IPS DF 19.7 (cell line): Measurements from ENCODE around the gene PLG.
A peak's percentile ranks its signal among the peaks of the same experiment; 100 is the strongest.
"Not testable (repeated sequence)": the region's sequence is repeated elsewhere in the genome, so short reads cannot be mapped to it uniquely, and the experiment has no call there.

Experiments
- DNase-seq: peaks from one replicate; pipeline ENCODE4 v3.0.0-alpha.2; 2013; ENCODE audit warnings: low read depth, low spot score

Gene PLG

DNA sequence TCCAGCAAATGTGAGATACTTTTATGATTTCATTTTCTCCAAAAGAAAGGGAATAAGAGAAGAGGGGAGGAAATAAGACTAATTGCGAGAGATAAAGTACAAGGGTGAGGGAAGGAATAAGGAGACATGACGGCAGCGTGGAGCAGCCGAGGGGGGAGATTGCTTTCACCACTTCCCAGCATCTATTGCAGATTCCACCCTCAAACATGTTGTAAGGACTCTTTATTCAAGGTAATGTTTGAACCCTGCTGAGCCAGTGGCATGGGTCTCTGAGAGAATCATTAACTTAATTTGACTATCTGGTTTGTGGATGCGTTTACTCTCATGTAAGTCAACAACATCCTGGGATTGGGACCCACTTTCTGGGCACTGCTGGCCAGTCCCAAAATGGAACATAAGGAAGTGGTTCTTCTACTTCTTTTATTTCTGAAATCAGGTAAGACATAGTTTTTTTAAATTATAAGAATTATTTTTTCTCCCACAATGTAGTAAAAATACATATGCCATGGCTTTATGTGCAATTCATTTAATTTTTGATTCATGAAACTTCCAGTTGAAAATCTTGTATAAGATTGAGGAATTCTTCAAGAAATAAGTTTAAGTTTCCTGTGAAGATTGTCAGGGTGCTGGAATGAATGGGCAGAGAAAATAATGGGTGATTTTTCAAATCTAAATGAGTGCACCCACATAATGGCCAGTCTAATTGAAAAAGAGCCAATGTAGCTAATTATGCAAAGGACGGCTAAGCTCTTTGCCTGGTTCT lies at the start of gene PLG:
TSS of gene PLG (plus strand) at position 327 of the 763 bp plus-strand sequence. CDS start at position 388, 61 bp downstream.
- not testable (repeated sequence) for DNase-seq

DNA sequence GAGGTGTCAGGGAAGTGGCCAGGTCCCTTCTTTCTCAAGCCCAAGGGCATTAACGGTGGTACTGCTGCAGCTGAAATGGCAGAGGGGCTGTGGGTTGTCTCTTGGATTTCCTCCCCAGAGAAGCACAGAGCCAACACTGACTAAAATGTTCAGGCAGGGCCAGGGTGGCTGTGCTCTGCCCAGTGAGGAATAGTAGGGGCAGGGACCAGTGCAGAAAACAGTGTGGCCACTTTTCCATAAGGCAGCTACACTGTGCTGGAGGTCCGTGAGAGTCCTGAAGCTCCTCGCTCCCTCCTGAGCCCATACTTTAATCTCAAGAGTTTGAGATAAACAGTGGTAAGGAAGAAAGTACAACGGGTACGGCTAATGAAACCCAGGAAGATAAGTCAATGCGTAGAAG lies 42.5 kb upstream of the PLG start:
- DNase-seq, result no peak

DNA sequence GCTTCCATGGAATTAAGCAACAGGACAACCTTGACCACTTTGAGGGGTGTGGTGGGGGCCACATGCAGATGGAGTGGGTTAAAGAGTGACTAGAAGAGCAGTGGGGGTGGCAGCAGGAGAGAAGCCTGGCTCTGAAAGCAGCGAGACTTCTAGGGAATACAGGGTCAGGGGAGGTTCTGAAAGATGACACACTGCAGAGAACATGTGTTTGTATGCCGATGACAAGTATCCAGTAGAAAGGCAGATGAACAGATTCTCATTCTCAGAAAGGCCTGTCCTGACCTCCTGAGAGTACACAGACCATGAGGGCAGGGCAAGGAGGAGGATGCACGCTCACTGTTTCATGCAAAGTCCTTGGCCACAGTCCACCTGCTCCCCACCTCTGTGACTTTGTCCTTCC lies 40.8 kb upstream of the PLG start:
- no peak for DNase-seq

DNA sequence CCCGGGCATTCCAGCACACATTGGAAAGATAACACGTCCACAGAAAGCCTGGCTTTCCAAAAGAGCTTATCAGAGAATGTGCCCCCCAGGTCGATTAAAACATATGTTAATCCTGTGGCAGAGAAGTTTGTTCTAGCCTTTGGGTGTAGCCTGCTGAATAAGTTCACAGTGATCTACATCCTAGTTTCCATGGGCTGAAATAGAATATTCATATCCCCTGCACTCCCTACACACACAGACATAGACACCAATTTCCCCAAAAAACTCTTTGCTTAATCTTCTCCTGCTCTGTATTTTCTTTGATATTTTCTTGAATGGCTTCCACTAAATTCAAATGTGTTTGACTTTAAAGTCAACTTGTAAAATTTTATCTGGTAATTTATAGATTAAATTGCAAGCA lies 39.6 kb upstream of the PLG start:
- DNase-seq, result no peak

DNA sequence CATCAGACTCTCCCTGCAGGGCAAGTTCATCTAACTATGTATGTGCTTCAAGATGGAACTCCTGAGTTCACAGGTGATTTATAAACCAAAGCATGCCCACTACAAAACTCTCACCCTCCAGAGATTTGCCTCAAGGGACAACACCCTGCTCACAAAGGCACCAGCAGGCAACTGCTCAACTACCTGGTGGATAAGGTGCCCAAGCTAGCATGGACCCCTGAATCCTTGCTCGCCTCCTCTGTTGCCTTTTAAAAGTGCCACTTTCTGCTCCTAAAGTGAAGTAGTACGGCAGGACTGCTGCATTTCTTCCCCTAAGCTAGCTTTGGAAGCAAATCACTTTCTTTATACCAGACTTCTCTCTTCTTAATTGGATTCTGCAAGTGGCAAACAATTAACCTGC lies 39.2 kb upstream of the PLG start:
- no peak for DNase-seq

DNA sequence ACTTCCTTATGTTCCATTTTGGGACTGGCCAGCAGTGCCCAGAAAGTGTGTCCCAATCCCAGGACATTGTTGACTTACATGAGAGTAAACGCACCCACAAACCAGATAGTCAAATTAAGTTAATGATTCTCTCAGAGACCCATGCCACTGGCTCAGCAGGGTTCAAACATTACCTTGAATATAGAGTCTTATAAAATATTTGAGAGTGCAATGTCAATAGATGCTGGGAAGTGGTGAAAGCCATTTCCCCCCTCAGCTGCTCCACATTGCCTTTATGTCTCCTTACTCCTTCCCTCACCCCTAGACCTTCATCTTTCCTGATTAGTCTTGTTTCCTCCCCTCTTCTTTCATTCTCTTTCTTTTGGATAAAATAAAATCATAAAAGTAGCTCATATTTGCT lies 37.8 kb upstream of the PLG start, which contains the start of gene LPA:
TSS of gene LPA (minus strand) at position 78 of the 400 bp plus-strand sequence. CDS start at position 17, 61 bp downstream.
- DNase-seq, result not testable (repeated sequence)

DNA sequence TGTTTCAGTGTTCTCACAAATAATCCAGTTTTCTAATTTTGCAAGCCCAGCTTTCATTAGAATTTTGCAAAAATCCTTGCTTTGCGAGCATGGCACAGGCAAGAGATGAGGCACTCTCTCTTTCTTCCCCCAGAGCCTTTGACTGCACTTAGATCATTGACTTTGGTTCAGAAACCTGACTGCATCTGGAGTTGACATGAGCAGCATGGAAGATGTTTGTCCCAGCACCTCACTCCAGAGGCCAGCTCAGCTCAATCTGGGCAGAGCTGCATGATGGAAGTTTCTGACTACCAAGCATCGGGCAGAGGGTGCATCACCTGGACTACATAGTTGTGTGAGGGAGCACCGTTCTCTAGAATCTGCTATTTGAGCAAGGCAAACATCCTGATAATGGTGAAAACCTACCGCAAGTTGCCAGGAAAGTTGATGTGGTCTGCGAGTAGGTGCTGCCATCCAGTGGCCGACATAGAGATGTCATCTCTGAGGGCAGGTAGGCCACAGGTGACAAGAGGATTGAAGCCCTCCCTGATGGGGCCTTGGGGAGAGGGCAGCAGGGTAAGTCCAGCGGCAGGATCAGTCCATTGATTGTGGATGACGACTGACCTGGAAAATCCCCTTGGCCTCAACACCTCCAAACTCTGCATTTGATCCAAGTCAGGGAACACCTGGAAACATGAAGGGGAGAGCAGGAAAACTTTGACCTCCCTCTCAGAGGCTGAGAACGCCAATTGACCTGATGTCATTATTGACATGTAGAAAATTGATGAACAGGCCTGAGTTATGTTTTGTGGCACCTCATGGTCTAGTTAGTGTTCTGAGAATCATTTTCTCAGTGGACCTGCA lies 34.2 kb upstream of the PLG start:
- peak; percentile 25 for DNase-seq

DNA sequence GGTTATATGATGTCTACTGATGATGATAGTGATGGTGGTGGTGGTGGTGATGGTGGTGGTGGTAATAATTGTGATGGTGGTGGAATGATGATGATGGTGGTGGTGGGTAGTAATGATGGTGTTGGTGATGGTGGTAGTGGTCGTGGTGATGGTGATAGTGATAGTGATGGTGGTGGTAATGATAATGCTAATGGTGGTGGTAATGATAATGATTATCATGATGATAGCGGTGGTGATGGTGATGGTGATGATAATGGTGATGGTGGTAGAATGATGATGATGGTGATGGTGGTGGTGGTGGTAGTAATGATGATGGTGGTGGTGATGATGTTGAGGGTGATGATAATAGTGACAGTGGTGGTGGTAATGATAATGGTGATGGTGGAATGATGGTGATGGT lies 33.5 kb upstream of the PLG start:
- DNase-seq, result no peak

DNA sequence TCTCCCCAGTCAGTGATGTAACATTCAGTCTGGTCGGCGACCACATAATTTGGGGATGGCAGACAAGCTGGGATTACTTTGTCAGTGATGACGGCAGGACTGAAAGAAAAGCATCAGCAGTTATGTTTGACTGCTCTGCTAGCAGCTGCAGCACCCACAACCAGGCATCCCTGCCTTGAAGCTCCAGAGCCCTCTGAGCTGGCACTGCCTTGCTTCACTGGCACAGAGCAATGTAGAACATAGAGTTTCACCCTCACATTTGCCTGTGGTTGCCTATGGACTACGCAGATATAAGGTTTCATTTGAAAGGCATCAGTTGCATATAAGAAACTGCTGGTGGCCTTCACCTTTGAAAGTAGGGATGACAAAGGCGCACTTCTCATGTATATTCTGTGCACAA lies 25.6 kb upstream of the PLG start:
- not testable (repeated sequence) for DNase-seq

DNA sequence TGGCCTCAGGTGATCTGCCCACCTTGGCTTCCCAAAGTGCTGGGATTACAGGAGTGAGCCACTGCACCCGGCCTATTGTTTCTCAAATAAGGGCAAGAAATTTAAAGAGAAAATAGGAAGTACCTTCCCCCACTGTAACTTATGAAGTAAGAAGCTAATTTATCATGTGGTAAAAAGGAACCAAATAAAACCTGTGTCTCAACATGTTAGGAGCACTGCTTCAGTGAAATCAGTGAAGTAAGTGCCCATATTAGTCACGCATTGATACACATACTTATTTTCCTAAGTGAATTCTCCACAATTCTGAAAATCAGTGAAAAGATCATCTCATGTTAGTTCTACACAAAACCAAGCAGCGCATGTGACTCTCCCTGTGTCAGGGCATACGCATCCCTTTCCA lies 23.8 kb upstream of the PLG start:
- DNase-seq, result no peak

DNA sequence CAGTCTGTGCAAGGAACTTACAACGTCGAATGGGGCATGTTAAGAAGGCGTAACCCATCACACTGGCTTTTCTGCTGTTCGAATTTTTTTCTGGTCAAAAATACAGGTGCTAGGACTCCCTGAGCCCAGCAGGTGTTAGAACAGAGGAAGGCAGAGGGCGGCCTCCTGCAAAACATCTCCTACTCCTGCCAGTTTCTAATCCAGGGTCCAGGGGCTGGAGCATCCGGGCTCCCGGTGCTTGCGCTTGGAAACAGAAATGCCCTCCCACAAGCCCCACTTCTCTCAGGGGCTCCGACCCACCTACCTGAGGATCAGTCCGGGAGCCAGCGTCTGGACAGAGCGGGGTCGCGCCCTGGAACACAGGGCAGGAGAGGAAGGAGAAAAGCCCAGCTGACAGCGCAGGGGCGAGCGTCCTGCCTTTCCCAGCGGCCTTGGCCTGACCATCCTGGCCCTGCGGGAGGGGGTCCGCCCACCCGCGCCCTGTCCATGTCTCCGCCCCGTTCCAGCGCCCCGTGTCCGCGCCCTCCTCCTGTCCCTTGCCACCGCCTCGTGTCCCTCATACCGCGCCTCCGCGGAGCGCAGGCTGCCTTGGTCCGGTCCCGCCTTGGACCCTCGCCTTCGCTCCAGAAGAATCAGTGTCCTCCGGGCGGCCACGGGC lies 23.2 kb upstream of the PLG start:
- DNase-seq, result no peak

DNA sequence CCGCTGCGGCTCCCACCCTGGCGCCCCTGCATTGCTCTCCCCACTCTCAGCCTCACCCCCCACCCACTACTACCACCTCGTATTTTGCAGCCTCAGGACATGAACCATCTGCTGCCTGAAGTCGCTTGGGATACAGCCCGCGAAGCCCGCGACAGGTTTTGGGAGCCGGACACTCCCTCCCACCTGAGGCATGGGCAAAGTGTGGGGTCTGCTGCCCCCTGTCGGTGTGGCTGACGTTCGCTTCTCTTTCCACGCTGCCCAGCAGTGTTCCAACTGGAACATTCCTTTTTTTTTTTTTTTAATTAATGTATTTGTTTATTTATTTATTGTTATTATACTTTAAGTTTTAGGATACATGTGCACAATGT lies 22.7 kb upstream of the PLG start:
- DNase-seq, result peak; percentile 25

DNA sequence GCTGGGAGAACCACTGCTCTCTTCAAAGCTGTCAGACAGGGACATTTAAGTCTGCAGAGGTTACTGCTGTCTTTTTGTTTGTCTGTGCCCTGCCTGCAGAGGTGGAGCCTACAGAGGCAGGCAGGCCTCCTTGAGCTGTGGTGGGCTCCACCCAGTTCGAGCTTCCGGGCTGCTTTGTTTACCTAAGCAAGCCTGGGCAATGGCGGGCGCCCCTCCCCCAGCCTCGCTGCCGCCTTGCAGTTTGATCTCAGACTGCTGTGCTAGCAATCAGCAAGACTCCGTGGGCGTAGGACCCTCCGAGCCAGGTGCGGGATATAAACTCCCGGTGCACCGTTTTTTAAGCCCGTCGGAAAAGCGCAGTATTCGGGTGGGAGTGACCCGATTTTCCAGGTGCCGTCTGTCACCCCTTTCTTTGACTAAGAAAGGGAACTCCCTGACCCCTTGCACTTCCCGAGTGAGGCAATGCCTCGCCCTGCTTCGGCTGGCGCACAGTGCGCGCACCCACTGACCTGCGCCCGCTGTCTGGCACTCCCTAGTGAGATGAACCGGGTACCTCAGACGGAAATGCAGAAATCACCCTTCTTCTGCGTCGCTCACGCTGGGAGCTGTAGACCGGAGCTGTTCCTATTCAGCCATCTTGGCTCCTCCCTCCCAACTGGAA lies 16.8 kb upstream of the PLG start:
- not testable (repeated sequence) for DNase-seq

DNA sequence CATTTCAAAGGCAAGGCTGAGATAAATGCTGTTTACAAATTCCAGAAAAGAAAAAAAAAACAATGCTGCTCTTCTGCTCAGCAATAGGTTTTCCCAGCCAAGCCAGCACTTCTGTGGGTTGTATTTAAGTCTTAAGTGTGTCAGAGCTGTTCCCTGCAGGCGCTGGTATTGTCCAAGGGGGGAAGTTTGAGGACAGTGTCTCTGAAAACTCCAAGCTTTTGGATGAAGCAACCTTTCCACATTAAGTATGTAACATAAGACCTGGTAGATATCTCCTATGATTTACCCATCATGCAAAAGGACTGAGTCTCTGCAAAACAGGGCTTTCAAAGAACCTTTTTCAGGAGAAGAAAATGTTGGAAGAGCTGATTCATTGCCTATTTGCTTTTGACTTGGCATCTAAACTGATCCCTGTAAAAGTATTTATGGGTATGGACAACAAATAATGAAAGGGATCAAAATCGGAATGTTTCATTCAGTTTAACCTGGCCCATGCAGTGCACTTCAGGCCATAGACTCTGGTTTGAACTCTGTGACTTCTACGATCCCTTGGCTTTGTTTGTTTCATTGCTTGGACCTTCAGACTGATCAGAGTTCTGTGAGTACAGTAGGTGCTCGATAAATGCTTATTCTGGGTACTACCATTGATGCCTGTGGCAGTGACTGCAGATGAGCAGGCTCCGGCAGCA lies 16.1 kb upstream of the PLG start:
- DNase-seq, result no peak

DNA sequence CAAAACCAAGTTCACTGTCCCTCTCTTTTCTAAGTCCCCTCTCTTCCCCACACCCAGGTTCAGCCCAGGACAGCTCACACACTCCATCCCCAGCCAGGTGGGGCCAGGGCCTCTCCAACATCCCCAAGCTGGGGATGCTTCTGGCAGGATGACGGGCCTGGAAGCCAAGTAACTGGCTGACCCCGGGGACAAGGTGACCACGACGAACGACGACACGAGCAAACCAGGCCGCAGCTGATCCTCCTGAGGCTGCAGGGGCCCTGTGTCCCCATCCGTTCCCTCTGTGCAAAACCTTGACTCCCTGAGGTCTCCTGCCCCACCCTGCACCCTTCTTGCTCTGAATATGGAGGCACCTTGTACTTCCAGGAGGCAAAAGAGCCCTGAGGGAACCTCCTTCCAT lies 11.6 kb upstream of the PLG start:
- no peak for DNase-seq

DNA sequence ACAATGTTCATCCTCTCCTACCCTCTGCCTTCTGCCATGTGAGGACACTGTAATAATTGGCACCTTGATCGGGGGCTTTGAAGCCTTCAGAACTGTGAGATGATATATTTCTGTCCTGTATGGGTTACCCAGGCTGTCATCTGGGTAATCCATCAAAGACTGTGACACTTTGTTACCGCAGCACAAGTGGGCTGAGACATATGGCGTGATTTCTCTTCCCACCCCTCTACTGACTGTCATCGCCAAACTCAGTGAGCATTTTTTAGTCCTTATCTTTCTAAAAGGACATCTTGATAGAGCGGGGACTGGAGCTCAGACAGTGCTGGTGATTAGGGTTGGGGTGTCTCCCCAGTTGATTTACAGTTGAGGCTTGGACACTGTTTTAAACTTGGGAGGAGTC lies 10.4 kb upstream of the PLG start:
- DNase-seq, result no peak

DNA sequence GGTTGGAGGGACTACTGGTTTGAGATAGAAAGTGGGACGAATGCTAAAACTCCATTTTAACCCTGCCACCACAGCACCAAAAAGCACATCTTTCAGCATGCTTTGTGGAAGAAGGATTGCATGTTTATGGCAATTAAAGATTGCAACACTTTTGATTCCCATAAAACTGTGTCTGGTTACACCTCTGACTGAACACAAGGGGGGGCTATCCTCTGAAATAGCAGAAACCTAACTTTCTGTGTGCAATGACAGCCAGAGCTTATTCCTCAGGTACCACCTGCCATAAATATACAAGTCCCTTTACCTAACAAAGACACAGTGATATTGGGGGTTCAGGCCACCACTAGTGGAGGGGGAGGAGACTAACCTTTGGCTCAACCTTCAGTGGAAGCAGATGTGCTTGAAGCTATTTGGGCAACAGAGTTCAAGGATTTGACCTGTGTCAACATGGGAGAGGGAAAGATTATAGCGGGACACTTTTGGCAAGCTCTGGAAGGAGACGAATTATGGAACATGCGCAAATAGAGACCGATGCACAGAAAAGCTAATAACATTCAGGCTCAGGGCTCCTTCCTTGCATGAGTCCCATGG lies 9.6 kb upstream of the PLG start:
- DNase-seq, result no peak

DNA sequence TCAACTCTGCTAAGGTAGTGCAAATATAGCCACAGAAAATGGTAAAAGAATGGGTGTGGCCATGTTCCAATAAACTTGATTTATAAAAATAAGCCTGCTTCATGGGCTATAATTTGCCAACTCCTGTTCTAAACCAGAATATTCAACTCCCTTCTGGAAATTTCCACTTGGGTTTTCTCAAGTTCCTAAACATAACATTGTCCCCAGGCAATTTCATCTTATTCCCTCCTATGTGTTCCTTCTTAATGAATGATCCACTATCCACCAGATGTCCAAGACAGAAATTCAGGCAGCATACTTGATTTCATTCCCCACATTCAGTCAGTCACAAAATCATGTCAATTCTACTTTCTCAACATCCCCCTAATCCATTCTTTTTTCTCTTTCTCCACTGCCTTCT lies 7.0 kb upstream of the PLG start:
- not testable (repeated sequence) for DNase-seq

DNA sequence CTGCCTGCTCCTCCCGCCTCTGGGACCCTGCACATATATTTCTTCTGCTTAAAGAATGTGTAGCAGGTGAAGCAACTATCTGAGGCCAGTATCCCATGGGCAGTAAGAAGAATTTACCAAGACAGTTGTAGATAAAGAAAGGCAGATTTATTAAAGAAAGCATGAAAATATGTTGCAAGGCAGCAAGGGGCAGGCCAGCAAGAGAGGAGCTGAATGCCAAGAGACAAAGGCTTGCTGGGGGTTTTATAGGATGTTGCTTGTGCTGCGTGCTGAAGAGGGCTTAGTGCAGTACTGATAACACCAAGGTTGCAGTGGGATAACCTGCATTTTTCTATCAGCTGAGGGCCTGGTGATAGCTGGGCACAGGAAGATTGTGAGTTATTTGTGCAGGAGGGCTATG lies 6.4 kb upstream of the PLG start:
- DNase-seq, result not testable (repeated sequence)

DNA sequence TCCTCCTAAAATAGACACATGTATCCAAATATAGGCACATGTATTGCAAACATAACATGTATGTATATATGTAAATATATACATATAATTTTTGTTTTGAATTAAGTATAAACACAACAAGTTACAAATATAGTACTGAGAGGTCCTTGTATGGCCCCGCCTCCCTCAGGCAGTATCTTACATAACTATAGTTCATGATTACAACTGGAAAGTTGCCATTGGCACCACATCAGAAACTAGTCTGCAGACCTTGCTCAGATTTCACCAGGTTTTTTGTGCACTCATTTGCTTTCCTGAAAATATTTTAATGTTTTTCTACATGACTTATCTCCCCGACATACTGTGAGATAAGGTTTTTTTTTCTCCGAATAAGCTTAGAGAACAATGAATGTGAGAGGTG lies 5.2 kb upstream of the PLG start:
- not testable (repeated sequence) for DNase-seq

DNA sequence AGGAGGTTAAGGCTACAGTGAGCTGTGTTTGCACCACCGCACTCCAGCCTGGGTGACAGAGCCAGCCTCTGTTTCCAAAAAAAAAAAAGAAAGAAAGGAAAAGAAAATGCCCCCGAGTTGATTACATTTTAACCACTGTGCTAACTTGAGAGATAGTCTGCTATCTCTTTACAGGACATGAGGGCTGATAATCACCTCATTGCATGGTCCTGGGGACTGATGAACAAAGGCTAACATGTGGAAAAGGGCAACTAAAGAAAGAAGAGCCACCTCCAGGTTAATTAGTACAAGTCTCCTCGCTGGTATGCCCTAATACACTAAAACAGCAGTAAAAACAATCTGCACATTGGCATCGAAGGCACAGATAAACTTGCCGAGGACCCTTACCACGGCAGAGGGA lies 4.2 kb upstream of the PLG start:
- no peak for DNase-seq
